HL-60/S4 treated with retinoic acid at 250 ng/mL for 4 days and 3 days (cell line): Measurements from ENCODE around the gene KRTAP10-2.
"Not testable (repeated sequence)": the region's sequence is repeated elsewhere in the genome, so short reads cannot be mapped to it uniquely, and the experiment has no call there.

Experiments
- in situ Hi-C: fragments of 300-500 bp; cut with MboI; formaldehyde crosslinking; loops from 2 replicates; pipeline ENCODE4 v1.7.0; 2022; ENCODE audit warnings: low sequenced_read_pairs

KRTAP10-2 gene

GRCh38 chr21:44583089-44583799, 31.9 kb upstream of the KRTAP10-2 start:
- in situ Hi-C loops: no loop called here

- in situ Hi-C loops: no loop called here
Measured at GRCh38 chr21:44582055-44582454, 30.8 kb upstream of the KRTAP10-2 start.

- in situ Hi-C loops: no loop called here
Measured at GRCh38 chr21:44581158-44581557, 29.9 kb upstream of the KRTAP10-2 start.

GRCh38 chr21:44580231-44580821, 29.0 kb upstream of the KRTAP10-2 start, which contains the start of gene KRTAP10-5:
Gene KRTAP10-5 (minus strand): TSS chr21:44580604. CDS start chr21:44580578, 26 bp downstream.
- in situ Hi-C loops: not testable (repeated sequence)

GRCh38 chr21:44579833-44580144, 28.5 kb upstream of the KRTAP10-2 start:
- in situ Hi-C loops: no loop called here

- in situ Hi-C loops: no loop called here
Measured at GRCh38 chr21:44579056-44579832, 27.9 kb upstream of the KRTAP10-2 start.

GRCh38 chr21:44578371-44579055, 27.2 kb upstream of the KRTAP10-2 start:
- in situ Hi-C loops: no loop called here

GRCh38 chr21:44576025-44576420, 24.7 kb upstream of the KRTAP10-2 start:
- in situ Hi-C loops: no loop called here

- in situ Hi-C loops: no loop called here
Measured at GRCh38 chr21:44575307-44576024, 24.2 kb upstream of the KRTAP10-2 start.

- in situ Hi-C loops: no loop called here
Measured at GRCh38 chr21:44574457-44575306, 23.4 kb upstream of the KRTAP10-2 start.

- in situ Hi-C loops: not testable (repeated sequence)
Measured at GRCh38 chr21:44573630-44574456, 22.5 kb upstream of the KRTAP10-2 start, which contains the start of gene KRTAP10-4. Gene KRTAP10-4 (plus strand): TSS chr21:44573729. CDS start chr21:44573759, 30 bp downstream.

- in situ Hi-C loops: no loop called here
Measured at GRCh38 chr21:44572959-44573583, 21.8 kb upstream of the KRTAP10-2 start.

- in situ Hi-C loops: no loop called here
Measured at GRCh38 chr21:44571844-44572782, 20.8 kb upstream of the KRTAP10-2 start.

- in situ Hi-C loops: no loop called here
Measured at GRCh38 chr21:44571296-44571695, 20.0 kb upstream of the KRTAP10-2 start.

GRCh38 chr21:44569861-44570517, 18.7 kb upstream of the KRTAP10-2 start:
- in situ Hi-C loops: no loop called here

GRCh38 chr21:44568667-44569556, 17.6 kb upstream of the KRTAP10-2 start:
- in situ Hi-C loops: no loop called here
